HG03342 (cell line): Measurements from ENCODE around the gene PRDM11.

ENCODE experiments used
- ATAC-seq: cut with Tn5 transposase; IDR thresholded peaks from one replicate; pipeline ENCODE4 v1.9.1; 2021; ENCODE audit warnings: mild to moderate bottlenecking, moderate library complexity; ENCODE audit not compliant: unreplicated experiment

PRDM11 gene

GRCh38 chr11:45156741-45157140 lies 10.3 kb downstream of the PRDM11 start:
- ATAC-seq = no peak

- ATAC-seq = no peak
Observed at GRCh38 chr11:45157247-45158209, 11.1 kb downstream of the PRDM11 start.

- ATAC-seq = no peak
Observed at GRCh38 chr11:45158210-45158731, 11.8 kb downstream of the PRDM11 start.

GRCh38 chr11:45158891-45159605 lies 12.6 kb downstream of the PRDM11 start:
- ATAC-seq = no peak

- ATAC-seq = no peak
Observed at GRCh38 chr11:45159781-45160365, 13.4 kb downstream of the PRDM11 start.

- ATAC-seq = no peak
Observed at GRCh38 chr11:45161252-45162063, 15.0 kb downstream of the PRDM11 start.

GRCh38 chr11:45162064-45162375 lies 15.6 kb downstream of the PRDM11 start:
- no peak for ATAC-seq

GRCh38 chr11:45162916-45163879 lies 16.8 kb downstream of the PRDM11 start:
- no peak for ATAC-seq

- no peak for ATAC-seq
Observed at GRCh38 chr11:45163956-45164575, 17.6 kb downstream of the PRDM11 start.

- ATAC-seq = no peak
Observed at GRCh38 chr11:45165386-45165785, 18.9 kb downstream of the PRDM11 start.

- no peak for ATAC-seq
Observed at GRCh38 chr11:45165806-45166603, 19.6 kb downstream of the PRDM11 start.

- no peak for ATAC-seq
Observed at GRCh38 chr11:45166604-45166897, 20.1 kb downstream of the PRDM11 start.

GRCh38 chr11:45167283-45167682 lies 20.8 kb downstream of the PRDM11 start:
- ATAC-seq = no peak

- no peak for ATAC-seq
Observed at GRCh38 chr11:45168366-45169130, 22.1 kb downstream of the PRDM11 start.

GRCh38 chr11:45169310-45170072 lies 23.1 kb downstream of the PRDM11 start:
- no peak for ATAC-seq

- no peak for ATAC-seq
Observed at GRCh38 chr11:45170484-45170883, 24.0 kb downstream of the PRDM11 start.

GRCh38 chr11:45171550-45171949 lies 25.1 kb downstream of the PRDM11 start:
- ATAC-seq = no peak
